ENCODE results near the gene DLEU7.

GRCh38 chr13:50793026-50793425 lies 50.5 kb downstream of the DLEU7 start:
- no peak for TF ChIP-seq CTCF (IDR thresholded peaks at IDR 0.05)
- TF ChIP-seq EZH2 (IDR thresholded peaks at IDR 0.05; ENCODE audit: borderline replicate concordance, insufficient read depth, low read depth, low read length, poor library complexity, severe bottlenecking), result no peak
